ENCODE data around the gene PEX12.

GRCh38 chr17:35543856-35544255 is 34.5 kb downstream of the PEX12 start:
- TF ChIP-seq CTCF (IDR thresholded peaks at IDR 0.05) (no peak), ZFX (IDR thresholded peaks at IDR 0.05; ENCODE audit: borderline replicate concordance) (no peak)
